T47D (cell line): ENCODE measurements around the gene FOXO6.
A peak's percentile ranks its signal among the peaks of the same experiment; 100 is the strongest.
"Not testable (repeated sequence)": the region's sequence is repeated elsewhere in the genome, so short reads cannot be mapped to it uniquely, and the experiment has no call there.

Experiments
- DNase-seq, 2 experiments: peaks; one replicate each; pipeline versions ENCODE4 v3.0.0 to v3.0.0-alpha.2; 2011 to 2012; ENCODE audit warnings: low read depth in 1 of 2, low spot score in 1 of 2
- JUND ChIP-seq: IDR thresholded peaks from 2 replicates; pipeline ENCODE4 v1.6.1; 2012; ENCODE audit warnings: low read depth
- in situ Hi-C: cut with HindIII; loops from 2 replicates; pipeline ENCODE4 v1.10.0; 2016; ENCODE audit warnings: low sequenced_read_pairs, low pct_unique_long_range_greater_than_20kb

The FOXO6 gene

DNA sequence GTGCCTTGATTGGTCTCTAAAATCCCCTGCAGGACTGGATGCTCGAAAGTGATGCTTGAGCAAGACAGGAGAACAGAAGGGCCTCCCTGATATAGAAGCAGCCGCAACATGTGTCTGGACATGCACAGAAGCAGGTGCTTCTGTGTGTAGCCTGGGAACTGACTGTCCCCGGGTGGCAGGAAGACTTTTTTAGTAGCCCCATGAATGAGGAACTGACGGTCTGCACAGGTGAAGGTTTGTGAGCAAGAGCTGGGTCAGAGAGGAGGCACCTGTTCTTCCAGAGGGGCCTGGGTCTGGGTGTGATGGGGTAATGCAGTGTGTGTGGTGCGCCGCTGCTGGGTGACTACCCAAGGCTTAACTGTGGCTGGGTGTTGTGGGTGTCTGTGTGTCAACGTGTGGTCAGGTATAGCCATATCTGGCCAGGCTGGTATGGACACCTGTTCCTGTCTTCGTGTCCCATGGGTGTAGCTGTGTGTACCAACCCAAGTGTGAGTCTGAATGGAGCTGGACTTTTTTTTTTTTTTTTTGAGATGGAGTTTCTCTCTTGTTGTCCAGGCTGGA, 39.1 kb upstream of the FOXO6 start:
- in situ Hi-C loops: no loop called here
- no peak for DNase-seq
- TF ChIP-seq JUND: no peak

DNA sequence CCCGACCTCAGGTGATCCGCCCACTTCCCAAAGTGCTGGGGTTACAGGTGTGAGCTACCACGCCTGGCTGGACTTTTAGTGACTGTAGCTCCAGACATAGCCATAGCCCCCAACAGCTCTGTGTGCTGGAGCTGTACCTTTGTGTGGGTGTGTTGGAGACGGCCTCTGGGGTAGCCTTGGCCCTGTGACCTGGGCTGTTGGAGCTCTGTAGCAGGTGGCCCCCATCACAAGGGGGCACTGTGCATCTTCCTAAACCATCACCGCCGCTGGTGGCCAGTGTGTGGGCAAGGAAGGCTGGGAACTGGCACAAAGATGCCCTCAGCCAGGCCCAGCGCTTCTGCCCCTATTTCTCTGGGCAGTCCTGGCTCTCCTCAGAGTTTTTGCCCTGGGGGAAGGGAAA, 38.4 kb upstream of the FOXO6 start:
- in situ Hi-C loops: no loop called here
- TF ChIP-seq JUND: no peak
- DNase-seq: peak; percentile 50 to 72

DNA sequence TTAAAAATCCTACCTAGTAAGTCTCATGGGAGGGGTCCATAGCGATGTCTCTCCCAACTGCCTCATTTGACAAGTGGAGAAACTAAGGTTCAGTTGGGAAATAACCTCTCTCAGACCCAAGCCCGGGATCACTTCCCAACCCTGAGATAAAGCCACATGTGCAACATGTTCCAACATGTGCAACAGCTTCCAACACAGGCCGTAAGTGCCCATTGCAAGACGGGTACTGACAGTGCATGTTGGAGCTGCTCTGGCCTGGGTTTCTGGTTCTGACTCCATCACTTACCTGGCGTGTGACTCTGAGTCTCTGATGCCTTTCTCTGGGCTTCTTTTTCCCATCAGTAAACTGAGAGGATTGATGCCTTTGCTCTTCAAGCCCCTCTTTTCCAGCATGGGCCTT, 38.0 kb upstream of the FOXO6 start:
- DNase-seq: no peak
- in situ Hi-C loops: no loop called here
- TF ChIP-seq JUND: no peak

DNA sequence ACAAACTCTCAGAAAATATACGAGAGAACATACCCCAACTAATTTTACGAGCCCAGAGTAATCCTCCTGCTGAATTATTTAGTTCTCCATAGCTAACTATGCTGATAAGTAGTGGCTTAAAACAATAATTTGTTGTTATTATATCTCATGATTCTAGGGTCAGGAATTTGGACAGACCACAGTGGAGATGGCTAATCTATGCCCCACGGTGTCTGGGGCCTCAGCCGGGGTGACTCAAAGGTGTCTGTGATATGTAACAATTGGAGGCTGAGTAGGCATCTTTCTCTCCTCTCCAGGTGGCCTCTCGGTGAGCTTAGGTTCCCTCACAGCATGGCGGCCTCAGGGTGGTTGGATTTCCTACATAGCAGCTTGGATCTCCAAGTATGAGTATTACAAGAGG, 35.4 kb upstream of the FOXO6 start:
- DNase-seq: no peak
- in situ Hi-C loops: no loop called here
- TF ChIP-seq JUND: no peak

DNA sequence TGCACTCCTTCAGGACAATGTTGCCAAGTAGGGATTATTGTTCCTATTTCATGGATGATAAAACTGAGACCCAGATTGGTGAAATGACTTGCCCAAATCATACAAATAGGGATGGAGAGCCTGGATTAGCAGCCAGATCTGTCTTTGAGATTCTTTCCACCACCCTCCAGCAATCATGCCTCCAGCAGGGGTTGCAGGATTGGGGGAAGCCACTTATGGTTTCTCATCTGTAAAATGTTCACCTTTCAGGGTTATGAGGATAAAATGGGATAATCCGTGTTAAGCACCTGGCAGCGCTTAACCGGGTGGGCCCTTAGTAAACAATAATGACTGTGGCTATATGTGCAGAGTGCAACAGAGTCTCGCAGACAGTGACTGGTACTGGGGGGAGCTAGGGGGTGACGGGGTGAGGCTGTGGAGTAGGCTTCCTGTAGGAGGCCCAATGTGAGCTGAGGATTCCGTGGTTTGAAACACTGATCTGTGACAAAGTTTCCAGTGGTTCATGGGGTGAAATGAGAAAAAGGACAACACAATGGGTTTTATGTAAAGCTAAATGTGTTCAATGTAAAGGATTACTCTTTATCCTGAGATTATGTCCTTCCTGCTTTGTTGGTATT, 33.7 kb upstream of the FOXO6 start:
- DNase-seq: no peak
- in situ Hi-C loops: no loop called here
- TF ChIP-seq JUND: no peak

DNA sequence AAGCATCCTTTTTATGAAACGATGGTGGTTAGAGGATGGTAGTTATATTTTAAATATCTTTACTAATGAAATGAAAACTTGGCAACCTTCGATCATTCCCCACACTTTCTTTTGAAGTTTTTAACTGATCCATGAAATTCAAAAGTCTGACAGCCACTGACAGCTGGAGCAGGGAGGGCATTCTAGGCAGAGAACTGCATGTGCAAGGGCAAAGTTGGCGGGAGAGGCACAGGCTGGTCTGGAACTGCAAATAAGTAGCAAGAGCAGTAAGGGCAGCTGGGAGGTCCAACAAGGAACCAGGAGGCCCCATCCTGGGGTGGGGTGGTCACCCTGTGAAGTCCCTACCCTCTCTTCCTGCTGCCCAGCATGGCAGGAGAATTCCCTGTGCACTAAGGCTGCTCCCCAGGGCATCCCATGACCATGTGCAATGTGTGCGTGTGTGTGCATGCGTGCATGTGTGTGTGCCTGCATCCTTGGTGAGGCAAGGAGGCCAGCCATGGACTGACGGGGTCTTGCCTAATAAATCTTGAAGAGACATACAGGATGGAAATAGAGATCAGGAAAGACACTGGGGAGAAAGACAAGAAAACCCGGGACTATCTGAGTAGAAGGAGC, 33.1 kb upstream of the FOXO6 start:
- no peak for DNase-seq
- in situ Hi-C loops: no loop called here
- no peak for TF ChIP-seq JUND

DNA sequence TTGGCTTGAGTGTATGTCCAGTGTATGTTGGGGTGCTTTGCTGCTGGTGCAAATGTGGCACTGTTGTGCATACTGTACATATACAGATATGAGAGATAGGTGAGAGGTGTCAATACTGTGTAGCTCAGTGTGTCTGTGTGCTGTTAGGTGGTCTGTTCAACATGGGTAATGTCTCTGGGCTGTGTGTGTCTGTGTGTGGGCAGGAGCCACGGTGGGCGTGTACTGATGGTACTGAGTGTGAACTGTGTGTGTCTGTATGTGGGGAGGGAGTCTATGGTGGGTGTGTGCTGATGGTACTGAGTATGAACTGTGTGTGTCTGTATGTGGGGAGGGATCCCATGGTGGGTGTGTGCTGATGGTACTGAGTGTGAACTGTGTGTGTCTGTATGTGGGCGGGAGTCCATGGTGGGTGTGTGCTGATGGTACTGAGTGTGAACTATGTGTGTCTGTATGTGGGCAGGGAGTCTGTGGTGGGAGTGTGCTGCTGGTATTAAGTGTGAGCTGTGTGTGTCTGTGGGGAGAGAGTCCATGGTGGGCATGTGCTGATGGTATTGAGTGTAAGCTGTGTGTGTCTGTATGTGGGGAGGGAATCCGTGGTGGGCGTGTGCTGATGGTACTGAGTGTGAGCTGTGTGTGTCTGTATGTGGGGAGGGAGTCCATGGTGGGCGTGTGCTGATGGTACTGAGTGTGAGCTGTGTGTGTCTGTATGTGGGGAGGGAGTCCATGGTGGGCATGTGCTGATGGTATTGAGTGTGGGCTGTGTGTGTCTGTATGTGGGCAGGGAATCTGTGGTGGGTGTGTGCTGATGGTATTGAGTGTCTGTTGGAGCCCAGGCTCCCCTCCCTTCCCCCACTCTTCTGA, 32.2 kb upstream of the FOXO6 start:
- in situ Hi-C loops: no loop called here
- no peak for DNase-seq
- no peak for TF ChIP-seq JUND

DNA sequence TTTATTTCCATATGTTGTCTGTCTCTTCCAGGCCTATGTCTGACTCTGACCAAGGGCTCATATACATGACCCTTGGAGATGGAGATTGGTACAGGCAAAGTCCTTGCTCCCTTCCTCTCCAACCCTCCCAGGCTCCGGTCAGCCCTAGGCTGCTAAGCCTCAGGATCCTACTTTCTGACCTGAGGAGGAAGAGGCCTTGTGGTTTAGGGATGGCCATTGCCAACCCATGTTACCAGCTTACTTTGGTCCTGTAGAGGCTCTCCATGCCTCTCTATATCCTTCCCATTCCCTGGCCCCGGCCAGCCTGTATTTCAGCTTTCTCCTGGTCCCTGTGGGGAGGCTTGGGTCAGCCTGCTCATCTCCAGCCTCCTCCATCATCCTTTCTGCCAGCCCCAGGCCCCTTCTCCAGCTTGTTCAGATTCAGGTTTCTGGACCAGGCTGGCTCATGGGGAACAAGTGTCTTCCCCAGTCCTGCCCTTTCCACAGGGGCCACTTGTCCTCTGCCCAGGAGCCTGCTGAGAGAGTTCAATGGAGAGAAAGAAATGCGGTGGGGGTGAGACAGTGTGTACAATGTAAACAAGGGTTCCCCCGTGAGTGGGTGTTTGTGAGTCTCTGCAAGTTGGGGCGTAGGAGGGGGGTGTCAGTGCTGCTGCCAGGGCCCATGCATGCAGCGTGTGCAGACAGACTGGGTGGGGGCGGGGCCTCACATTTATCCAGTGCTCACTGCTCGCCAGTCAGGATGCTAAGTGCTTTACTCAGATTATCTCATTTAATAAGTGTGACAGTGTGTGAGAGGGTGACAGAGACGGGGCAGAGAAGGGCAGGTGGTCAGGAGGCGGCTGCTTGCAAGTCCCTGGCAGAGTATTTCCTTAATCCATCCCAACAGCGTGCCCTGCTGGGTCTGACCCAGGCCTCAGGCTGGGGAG, 31.3 kb upstream of the FOXO6 start:
- DNase-seq: no peak
- in situ Hi-C loops: no loop called here
- no peak for TF ChIP-seq JUND

DNA sequence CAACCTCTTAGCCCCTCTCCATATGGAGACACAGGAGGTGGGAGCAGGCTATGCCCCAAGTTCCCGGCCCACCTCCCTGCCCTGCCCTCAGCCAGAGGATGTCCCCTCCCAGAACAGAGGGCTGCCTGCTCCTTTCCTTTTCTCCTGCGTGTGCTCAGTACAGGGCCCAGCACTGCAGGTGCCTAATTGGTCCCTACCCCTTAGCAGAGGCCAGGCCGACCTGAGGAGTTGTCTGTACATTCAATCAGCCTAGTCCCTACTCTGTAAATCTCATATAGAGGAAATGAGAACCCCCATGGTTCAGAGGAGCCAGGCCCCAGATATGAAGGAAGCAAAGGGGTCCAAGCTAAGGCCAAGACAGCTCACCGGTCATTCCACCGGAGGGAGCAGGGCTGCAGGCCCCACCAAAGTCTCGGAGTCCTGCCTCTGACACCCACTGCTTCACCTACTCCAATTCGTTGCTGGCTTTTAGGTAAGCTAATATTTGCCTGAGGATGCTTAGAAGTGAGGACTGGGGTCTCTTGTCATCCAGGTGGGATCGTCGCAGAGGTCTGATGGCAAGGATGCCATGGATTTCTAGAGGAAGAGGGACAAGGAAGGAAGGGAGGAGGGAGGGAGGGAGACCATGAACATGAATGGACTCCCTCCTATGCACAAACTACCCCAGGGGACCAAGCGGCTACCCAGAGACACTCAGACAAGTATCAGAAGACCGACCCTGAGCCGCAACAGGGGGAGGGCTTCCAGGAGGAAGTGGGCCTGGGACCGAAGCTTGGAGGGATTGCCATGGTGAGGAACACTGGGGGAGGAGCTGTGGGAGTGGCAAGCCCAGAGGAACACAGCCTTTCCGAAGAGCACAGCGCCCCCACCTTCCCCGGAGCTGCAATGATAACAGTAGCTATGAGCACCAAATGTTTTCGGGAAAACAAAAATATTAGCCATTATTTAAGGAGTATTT, 30.4 kb upstream of the FOXO6 start:
- in situ Hi-C loops: no loop called here
- DNase-seq: no peak
- TF ChIP-seq JUND: no peak

DNA sequence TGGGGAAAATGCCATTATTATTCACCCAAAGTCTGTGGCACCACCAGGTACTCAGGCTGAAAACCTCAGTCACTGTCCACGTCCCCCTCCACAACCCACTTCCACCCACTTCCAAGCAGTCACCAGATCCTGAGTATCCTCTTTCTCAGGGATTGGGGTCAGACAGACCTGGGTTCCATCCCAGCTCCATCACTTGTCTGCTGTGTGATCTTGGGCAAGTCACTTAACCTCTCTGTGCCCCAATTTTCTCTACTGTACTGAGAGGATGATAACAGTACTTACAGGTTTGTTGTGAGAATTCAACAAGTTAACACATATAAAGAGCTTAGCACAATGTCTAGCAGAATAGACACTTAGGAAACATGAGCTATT, 29.7 kb upstream of the FOXO6 start:
- TF ChIP-seq JUND: no peak
- DNase-seq: no peak
- in situ Hi-C loops: no loop called here

DNA sequence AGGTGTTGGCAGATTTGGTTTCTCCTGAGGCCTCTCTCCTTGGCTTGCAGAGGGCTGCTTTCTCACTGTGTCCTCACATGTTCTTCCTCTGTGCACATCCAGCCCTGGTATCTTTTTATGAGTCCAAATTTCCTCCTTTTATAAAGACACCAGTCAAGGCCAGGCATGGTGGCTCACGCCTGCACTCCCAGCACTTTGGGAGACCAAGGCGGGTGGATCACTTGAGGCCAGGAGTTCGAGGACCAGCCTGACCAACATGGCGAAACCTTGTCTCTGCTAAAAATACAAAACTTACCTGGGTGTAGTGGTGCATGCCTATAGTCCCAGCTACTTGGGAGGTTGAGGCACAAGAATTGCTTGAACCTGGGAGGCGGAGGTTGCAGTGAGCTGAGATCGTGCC, 29.1 kb upstream of the FOXO6 start:
- DNase-seq, in situ Hi-C loops: not testable (repeated sequence)
